PC-9 (cell line): ENCODE measurements around the gene GTF2A2. TPM values are rescaled to one million over a fixed set of nuclear protein-coding genes. Genes with fewer than 3 reads are reported as not detected.
A peak's percentile ranks its signal among the peaks of the same experiment; 100 is the strongest.
"Not testable (repeated sequence)": the region's sequence is repeated elsewhere in the genome, so short reads cannot be mapped to it uniquely, and the experiment has no call there.

Source experiments
- BruUV-seq: library from RNA; stranded (reverse); fragments of 400-500 nt; replicated peaks from 2 replicates; lab custom pipeline; 2021; lab: Mats Ljungman, UMichigan
- CTCF ChIA-PET: fragments of 300-600 bp; sonication (Branson Sonifier 250); formaldehyde crosslinking; loops from one replicate; lab custom pipeline; 2022; ENCODE audit warnings: antibody characterized with exemption; lab: Charles Lee
- POLR2A ChIA-PET: fragments of 300-600 bp; sonication (Branson Sonifier 250); formaldehyde crosslinking; loops from one replicate; lab custom pipeline; 2022; ENCODE audit warnings: antibody characterized with exemption; ENCODE audit not compliant: unreplicated experiment; lab: Charles Lee
- DNase-seq, 2 experiments: peaks; one replicate each; pipeline versions ENCODE4 v3.0.0 to v3.0.0-alpha.2; 2015 to 2022; ENCODE audit warnings: mixed read lengths in 1 of 2
- H2AFZ ChIP-seq: fragments of 200-600 bp; sonication (generic); 2 replicates; pipeline ENCODE4 v1.8.1; 2017; ENCODE audit warnings: antibody characterized with exemption
- H3F3A ChIP-seq: fragments of 200-600 bp; sonication (generic); 2 replicates; pipeline ENCODE4 v1.8.1; 2017; ENCODE audit warnings: antibody characterized with exemption, mild to moderate bottlenecking, low read depth; ENCODE audit not compliant: insufficient read depth
- H3K27ac ChIP-seq: fragments of 200-600 bp; sonication (generic); 2 replicates; pipeline ENCODE4 v1.6.1; 2016; ENCODE audit warnings: mixed run types
- H3K27me3 ChIP-seq: fragments of 200-600 bp; sonication (generic); 2 replicates; pipeline ENCODE4 v1.6.1; 2016; ENCODE audit warnings: low read depth, mixed run types; ENCODE audit not compliant: insufficient read depth
- H3K36me3 ChIP-seq: fragments of 200-600 bp; sonication (generic); 2 replicates; pipeline ENCODE4 v1.6.1; 2016; ENCODE audit warnings: low read depth, mixed run types
- H3K4me1 ChIP-seq: fragments of 200-600 bp; sonication (generic); replicated peaks from 2 replicates; pipeline ENCODE4 v1.6.1; 2016; ENCODE audit warnings: mixed run types; ENCODE audit not compliant: insufficient read depth
- H3K4me2 ChIP-seq: fragments of 200-600 bp; sonication (generic); 2 replicates; pipeline ENCODE4 v1.6.1; 2017; ENCODE audit warnings: mixed run types
- H3K4me3 ChIP-seq: fragments of 200-600 bp; sonication (generic); 2 replicates; pipeline ENCODE4 v1.6.1; 2016; ENCODE audit warnings: mixed run types
- H3K79me2 ChIP-seq: fragments of 200-600 bp; sonication (generic); 2 replicates; pipeline ENCODE4 v1.6.1; 2017; ENCODE audit warnings: low read depth, mixed run types
- H3K9me2 ChIP-seq: fragments of 200-600 bp; sonication (generic); 2 replicates; pipeline ENCODE4 v1.8.1; 2017; ENCODE audit warnings: mild to moderate bottlenecking; ENCODE audit not compliant: insufficient read depth
- H3K9me3 ChIP-seq: fragments of 200-600 bp; sonication (generic); 2 replicates; pipeline ENCODE4 v1.8.1; 2016; ENCODE audit warnings: low read depth; ENCODE audit not compliant: insufficient read depth
- H4K20me1 ChIP-seq: fragments of 200-600 bp; sonication (generic); 2 replicates; pipeline ENCODE4 v1.8.1; 2017; ENCODE audit not compliant: insufficient read depth
- CTCF ChIP-seq: fragments of 200-600 bp; sonication (generic); conservative IDR thresholded peaks from 2 replicates; pipeline ENCODE4 v1.6.1; 2017; ENCODE audit warnings: mixed run types, antibody characterized with exemption, mild to moderate bottlenecking, moderate library complexity
- EZH2 ChIP-seq: fragments of 200-600 bp; sonication (generic); IDR thresholded peaks from 2 replicates; pipeline ENCODE4 v1.8.0; 2017; ENCODE audit warnings: antibody characterized with exemption, low read depth
- intact Hi-C: fragments of 100-400 bp; cut with micrococcal nuclease; formaldehyde crosslinking; loops from one replicate; pipeline ENCODE4 v1.10.0; 2022; ENCODE audit not compliant: unreplicated experiment
- total RNA-seq: library from RNA; stranded (reverse); gene quantifications from 2 replicates; pipeline ENCODE4 v1.2.3, GENCODE V29; 2021

GTF2A2 gene
- total RNA-seq, 1 experiment from 2014 or later: 111 TPM

GRCh38 chr15:59646277-59646676 is 11.0 kb downstream of the GTF2A2 start:
- no peak overlapping the region for H3K4me2 ChIP-seq
- H3K9me3 ChIP-seq: no peaks in the 10 kb centered on the region
- peaks cover 12% of the 10 kb centered on the region; the same call in 1 of the 2 replicates for H3K36me3 ChIP-seq
- no peaks in the 10 kb centered on the region for H4K20me1 ChIP-seq
- ChIA-PET CTCF (no interaction called here), POLR2A (interaction anchor here (0.6 kb wide), 1 partner anchor 12 kb away, joined by 29 read pairs; no protein-coding TSS in a partner anchor)
- no peak for DNase-seq
- H3K27ac ChIP-seq: no peak overlapping the region
- no peak overlapping the region for H3K4me3 ChIP-seq
- TF ChIP-seq CTCF (no peak), EZH2 (no peak)
- H2AFZ ChIP-seq: no peak overlapping the region
- no peaks in the 10 kb centered on the region for H3K27me3 ChIP-seq
- no peaks in the 10 kb centered on the region for H3K9me2 ChIP-seq
- H3K79me2 ChIP-seq: no peaks in the 10 kb centered on the region; the same call in 1 of the 2 replicates
- H3F3A ChIP-seq: no peaks in the 10 kb centered on the region
- intact Hi-C loops: no loop called here
- no TSS peak for BruUV-seq
- H3K4me1 ChIP-seq: no peaks in the 10 kb centered on the region

GRCh38 chr15:59645812-59646211 is 11.5 kb downstream of the GTF2A2 start:
- DNase-seq, POLR2A ChIA-PET, H2AFZ ChIP-seq, H3K27me3 ChIP-seq, H3K4me3 ChIP-seq, H4K20me1 ChIP-seq, CTCF ChIA-PET, intact Hi-C loops, H3K79me2 ChIP-seq, H3F3A ChIP-seq, H3K9me2 ChIP-seq, H3K4me1 ChIP-seq, H3K9me3 ChIP-seq, H3K27ac ChIP-seq, BruUV-seq, H3K4me2 ChIP-seq: not testable (repeated sequence)
- peaks cover 12% of the 10 kb centered on the region; the same call in 1 of the 2 replicates for H3K36me3 ChIP-seq

GRCh38 chr15:59644756-59645155 is 12.6 kb downstream of the GTF2A2 start:
- intact Hi-C loops: no loop called here
- no peak for DNase-seq
- no peak overlapping the region for H3K4me2 ChIP-seq
- POLR2A ChIA-PET: no interaction called here
- H3K9me3 ChIP-seq: no peaks in the 10 kb centered on the region
- H3K27ac ChIP-seq: no peak overlapping the region
- H3K9me2 ChIP-seq: no peaks in the 10 kb centered on the region
- no peaks in the 10 kb centered on the region for H4K20me1 ChIP-seq
- no peaks in the 10 kb centered on the region for H3K27me3 ChIP-seq
- H3K4me1 ChIP-seq: no peaks in the 10 kb centered on the region
- CTCF ChIA-PET: no interaction called here
- no peak overlapping the region for H2AFZ ChIP-seq
- H3K79me2 ChIP-seq: no peaks in the 10 kb centered on the region; the same call in 1 of the 2 replicates
- no peak for TF ChIP-seq CTCF
- no peak for TF ChIP-seq EZH2
- no peaks in the 10 kb centered on the region for H3F3A ChIP-seq
- BruUV-seq: no TSS peak
- no peak overlapping the region for H3K4me3 ChIP-seq
- H3K36me3 ChIP-seq: peaks cover 9% of the 10 kb centered on the region; the same call in 1 of the 2 replicates

DNA sequence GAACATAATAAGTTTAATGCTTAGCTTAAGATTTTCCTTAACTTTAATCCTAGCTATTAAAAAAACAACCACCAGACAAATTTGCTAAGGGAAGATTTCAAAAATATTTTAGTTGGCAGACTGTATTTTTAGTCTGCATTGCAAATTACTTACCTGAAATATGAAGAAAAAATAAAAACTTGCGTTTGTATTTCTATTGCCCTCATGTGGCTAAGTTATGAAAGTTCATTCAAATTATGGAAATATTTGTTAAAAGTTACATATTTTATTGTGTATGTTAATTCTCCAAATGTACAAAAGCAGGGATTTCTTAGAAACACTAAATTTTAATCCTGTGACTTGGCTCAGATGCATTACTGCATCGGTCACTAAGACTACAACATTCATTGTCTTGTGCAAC is 15.0 kb downstream of the GTF2A2 start:
- POLR2A ChIA-PET: no interaction called here
- no peaks in the 10 kb centered on the region for H3K27me3 ChIP-seq
- no TSS peak for BruUV-seq

More for the DNA sequence above, 15.0 kb downstream of the GTF2A2 start:
- no peak overlapping the region for H3K27ac ChIP-seq
- TF ChIP-seq EZH2 (no peak), CTCF (peak; percentile 56)
- H3K4me2 ChIP-seq: no peak overlapping the region
- H3F3A ChIP-seq: no peaks in the 10 kb centered on the region
- H3K36me3 ChIP-seq: peaks cover 9% of the 10 kb centered on the region; the same call in 1 of the 2 replicates
- no peaks in the 10 kb centered on the region for H3K9me2 ChIP-seq
- no peak overlapping the region for H3K4me3 ChIP-seq
- CTCF ChIA-PET: interaction anchor here (0.7 kb wide), 1 partner anchor 10 kb away, joined by 16 read pairs; no protein-coding TSS in a partner anchor
- no peaks in the 10 kb centered on the region for H3K9me3 ChIP-seq
- H2AFZ ChIP-seq: no peak overlapping the region
- no peaks in the 10 kb centered on the region for H4K20me1 ChIP-seq
- H3K79me2 ChIP-seq: no peaks in the 10 kb centered on the region; the same call in 1 of the 2 replicates
- no peak for DNase-seq
- intact Hi-C loops: no loop called here
- H3K4me1 ChIP-seq: no peaks in the 10 kb centered on the region
